ENCODE results near the gene RHOT2.

- TF ChIP-seq CTCF (IDR thresholded peaks at IDR 0.05; ENCODE audit: low read length) (no peak), EZH2 (IDR thresholded peaks at IDR 0.05; ENCODE audit: borderline replicate concordance, low read length) (no peak)
Measured at GRCh38 chr16:620700-621525, 47.0 kb upstream of the RHOT2 start.
